ENCODE results near the gene NHLRC2. TPM values are rescaled to one million over a fixed set of nuclear protein-coding genes. Genes with fewer than 3 reads are reported as not detected.

NHLRC2 gene
- total RNA-seq, 1 experiment from 2014 or later: 56.3 TPM

- Histone ChIP-seq H3K36me3 (ENCODE audit: control insufficient read depth in 1 of 2, insufficient read depth in 2 of 2, low read length in 2 of 2) (no peaks in the 10 kb centered on the region), H3K27me3 (ENCODE audit: insufficient read depth, low read length) (no peaks in the 10 kb centered on the region), H3K9ac (ENCODE audit: low read length) (no peak overlapping the region), H3K79me2 (ENCODE audit: insufficient read depth, low read length) (peaks cover 54% of the 10 kb centered on the region), H3K27ac (ENCODE audit: low read depth, low read length) (no peak overlapping the region), H3K4me2 (ENCODE audit: low read length) (no peak overlapping the region), H2AFZ (ENCODE audit: low read depth, low read length, poor library complexity, severe bottlenecking) (no peak overlapping the region), H3K9me3 (ENCODE audit: control insufficient read depth in 1 of 2, insufficient read depth in 1 of 2, low read depth in 1 of 2, low read length in 2 of 2) (0 out of 4 replicates have a peak, but pooled peaks cover 0 to 3% of the 10 kb centered on the region in 2 experiments), H3K4me1 (ENCODE audit: control insufficient read depth in 1 of 2, insufficient read depth in 2 of 2, low read length in 2 of 2) (no peaks in the 10 kb centered on the region), H3K9me2 (ENCODE audit: insufficient read depth) (no peaks in the 10 kb centered on the region), H4K20me1 (ENCODE audit: insufficient read depth) (no peaks in the 10 kb centered on the region), H3K4me3 (replicated peaks in 1 of 2; ENCODE audit: low read depth in 1 of 2, low read length in 2 of 2) (no peak overlapping the region)
- no peak for DNase-seq (ENCODE audit: low read depth, low spot score)
- no peak for TF ChIP-seq ELF1 (IDR thresholded peaks at IDR 0.05; ENCODE audit: borderline replicate concordance, low read depth)
- no peak for TF ChIP-seq YY1 (IDR thresholded peaks at IDR 0.05; ENCODE audit: extremely low read depth, insufficient replicate concordance, low read depth, low read length)
- no peak for TF ChIP-seq CBX3 (IDR thresholded peaks at IDR 0.05; ENCODE audit: low read depth)
- no peak for TF ChIP-seq SP1 (IDR thresholded peaks at IDR 0.05; ENCODE audit: low read depth)
- no peak for TF ChIP-seq EGR1 (IDR thresholded peaks at IDR 0.05; ENCODE audit: low read depth)
- no peak for TF ChIP-seq SIN3A (IDR thresholded peaks at IDR 0.05; ENCODE audit: low read depth)
- TF ChIP-seq MAX (IDR thresholded peaks at IDR 0.05): no peak
- ChIA-PET RAD21 (ENCODE audit: low non-redundant PET in 1 of 2, low total read pairs in 2 of 2, uncharacterized antibody in 2 of 2, unreplicated experiment in 2 of 2) (no interaction called here), POLR2A (no interaction called here), CTCF (no interaction called here)
- no TSS peak for BruUV-seq (replicated peaks)
- no peak for ATAC-seq
- intact Hi-C loops (cut with micrococcal nuclease): no loop called here
Observed at GRCh38 chr10:113875212-113875611, 20.8 kb downstream of the NHLRC2 start.

- Histone ChIP-seq H3K9me2 (ENCODE audit: insufficient read depth) (no peaks in the 10 kb centered on the region), H3K79me2 (ENCODE audit: insufficient read depth, low read length) (peaks cover 43% of the 10 kb centered on the region), H3K4me2 (ENCODE audit: low read length) (no peak overlapping the region), H4K20me1 (ENCODE audit: insufficient read depth) (no peaks in the 10 kb centered on the region; the same call in 1 of the 2 replicates), H3K27ac (ENCODE audit: low read depth, low read length) (no peak overlapping the region), H3K4me3 (replicated peaks in 1 of 2; ENCODE audit: low read depth in 1 of 2, low read length in 2 of 2) (no peak overlapping the region), H3K9me3 (ENCODE audit: control insufficient read depth in 1 of 2, insufficient read depth in 1 of 2, low read depth in 1 of 2, low read length in 2 of 2) (0 out of 4 replicates have a peak, but pooled peaks cover 0 to 3% of the 10 kb centered on the region in 2 experiments), H3K27me3 (ENCODE audit: insufficient read depth, low read length) (no peaks in the 10 kb centered on the region), H3K36me3 (ENCODE audit: control insufficient read depth in 1 of 2, insufficient read depth in 2 of 2, low read length in 2 of 2) (no peaks in the 10 kb centered on the region), H3K4me1 (ENCODE audit: control insufficient read depth in 1 of 2, insufficient read depth in 2 of 2, low read length in 2 of 2) (no peaks in the 10 kb centered on the region), H3K9ac (ENCODE audit: low read length) (no peak overlapping the region), H2AFZ (ENCODE audit: low read depth, low read length, poor library complexity, severe bottlenecking) (no peak overlapping the region)
- intact Hi-C loops (cut with micrococcal nuclease): no loop called here
- POLR2A ChIA-PET: no interaction called here
- DNase-seq (ENCODE audit: low read depth, low spot score) (no peak), ATAC-seq (no peak)
- BruUV-seq (replicated peaks): no TSS peak
- RAD21 ChIA-PET (ENCODE audit: low non-redundant PET in 1 of 2, low total read pairs in 2 of 2, uncharacterized antibody in 2 of 2, unreplicated experiment in 2 of 2): no interaction called here
- CTCF ChIA-PET: no interaction called here
- TF ChIP-seq POLR2AphosphoS5 (IDR thresholded peaks at IDR 0.05; ENCODE audit: low read depth, low read length) (no peak), MAX (IDR thresholded peaks at IDR 0.05) (no peak), SRF (IDR thresholded peaks at IDR 0.05; ENCODE audit: low read depth) (no peak), EZH2phosphoT487 (IDR thresholded peaks at IDR 0.05; ENCODE audit: borderline replicate concordance) (no peak), ELF1 (IDR thresholded peaks at IDR 0.05; ENCODE audit: borderline replicate concordance, low read depth) (no peak), YY1 (IDR thresholded peaks at IDR 0.05; ENCODE audit: extremely low read depth, insufficient replicate concordance, low read depth, low read length) (no peak), CTCF (IDR thresholded peaks at IDR 0.05 in 2 of 3, conservative IDR thresholded peaks at IDR 0.05 in 1 of 3; ENCODE audit: borderline replicate concordance in 1 of 3, insufficient read depth in 1 of 3, low read depth in 2 of 3, low read length in 2 of 3) (no peak), SIN3A (IDR thresholded peaks at IDR 0.05; ENCODE audit: low read depth) (no peak), ZNF274 (IDR thresholded peaks at IDR 0.05; ENCODE audit: low read depth, low read length) (no peak), ZFX (IDR thresholded peaks at IDR 0.05) (no peak), TCF7L2 (IDR thresholded peaks at IDR 0.05; ENCODE audit: borderline replicate concordance, extremely low read depth, insufficient read depth, insufficient read length) (no peak), JUND (IDR thresholded peaks at IDR 0.05) (no peak), EZH2 (IDR thresholded peaks at IDR 0.05) (no peak)
Observed at GRCh38 chr10:113876461-113876860, 22.0 kb downstream of the NHLRC2 start.

Data from HCT116 (cell line).